ENCODE measurements around the gene PRCP.
"Not testable (repeated sequence)": the region's sequence is repeated elsewhere in the genome, so short reads cannot be mapped to it uniquely, and the experiment has no call there.

The PRCP gene

DNA sequence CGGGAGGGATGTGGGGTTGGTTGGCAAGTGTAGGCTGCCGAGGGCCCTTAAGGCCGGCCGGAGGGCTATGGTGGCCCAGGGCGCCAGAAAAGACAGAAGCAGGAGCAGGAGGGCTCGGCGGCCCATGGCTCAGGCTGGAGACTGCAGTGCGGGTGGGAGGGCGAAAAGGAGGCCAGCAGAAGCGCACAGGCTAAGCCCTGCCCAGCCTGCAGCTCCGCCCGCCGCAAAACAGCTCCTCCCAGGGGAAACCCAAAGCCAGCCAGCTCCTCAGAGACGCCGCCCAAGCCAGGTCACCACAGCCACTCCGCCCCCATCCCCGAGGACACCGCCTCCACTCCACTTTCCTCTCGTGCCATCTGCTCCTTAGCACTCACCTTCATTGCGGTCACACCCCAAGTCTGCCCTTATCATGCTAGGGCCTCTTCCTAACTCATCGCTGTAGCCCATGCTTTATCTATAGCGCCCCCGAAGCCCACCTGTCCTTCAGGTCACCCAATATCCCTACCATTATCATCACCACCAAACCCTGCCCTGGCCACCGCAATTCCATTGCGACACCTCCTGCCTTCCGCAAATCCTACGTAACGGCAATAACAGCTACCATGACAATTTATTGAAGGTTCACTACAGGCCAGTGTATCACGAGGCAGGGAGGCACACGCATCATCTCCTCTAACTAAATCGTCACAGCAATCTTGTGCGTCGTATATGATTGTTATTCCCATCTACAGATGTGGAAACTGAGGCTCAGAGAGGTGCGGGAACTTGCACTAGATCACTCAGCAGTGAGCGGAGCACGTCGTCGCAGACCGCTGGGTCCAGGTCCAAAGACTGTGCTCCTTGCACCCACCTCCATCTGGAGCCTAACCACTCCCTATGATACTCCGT is at the start of gene PRCP:
Gene PRCP, minus strand, starts transcription at position 154 of the 888 bp plus-strand sequence. Its CDS starts 28 bp downstream, at position 126.
- Histone ChIP-seq H3K4me3 (ENCODE audit: low read depth, low read length) (peak within 1 kb of the TSS; percentile 72), H3K9ac (ENCODE audit: low read length) (peak within 1 kb of the TSS; percentile 85), H3K4me1 (ENCODE audit: control insufficient read depth, insufficient read depth, low read length) (peaks cover 7% of the 10 kb centered on the region; the same call in 1 of the 2 replicates), H3K27me3 (ENCODE audit: control insufficient read depth, insufficient read depth, low read length) (no peaks in the 10 kb centered on the region), H3K9me3 (ENCODE audit: control insufficient read depth, insufficient read depth, low read depth, low read length) (no peaks in the 10 kb centered on the region), H3K27ac (ENCODE audit: low read depth, low read length) (peak within 1 kb of the TSS; percentile 32; the same call in 1 of the 2 replicates), H3K36me3 (ENCODE audit: control insufficient read depth, insufficient read depth, low read length) (no peaks in the 10 kb centered on the region)

DNA sequence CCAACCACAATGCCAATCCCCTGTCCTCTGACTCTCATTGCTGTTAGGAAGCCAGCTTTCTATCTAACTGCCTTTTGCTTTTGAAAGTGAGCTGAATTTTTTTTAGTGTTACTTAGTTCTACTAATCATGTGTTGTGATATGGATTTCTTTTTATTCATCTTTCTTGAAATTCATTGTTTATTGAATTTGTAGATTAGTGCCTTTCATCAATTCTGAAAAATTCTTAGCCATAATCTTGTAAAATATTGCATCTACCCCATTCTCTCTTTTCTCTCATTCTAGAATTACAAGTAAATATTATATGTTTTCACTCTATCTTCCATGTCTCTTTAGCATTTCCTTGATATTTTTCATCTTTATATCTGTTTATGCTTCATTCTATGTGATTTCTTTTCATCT is 49.1 kb upstream of the PRCP start:
- no peaks in the 10 kb centered on the region for H3K9me3 ChIP-seq (ENCODE audit: control insufficient read depth, insufficient read depth, low read depth, low read length)
- no peaks in the 10 kb centered on the region for H3K36me3 ChIP-seq (ENCODE audit: control insufficient read depth, insufficient read depth, low read length)
- H3K4me3 ChIP-seq (ENCODE audit: low read depth, low read length), result no peak overlapping the region
- no peak overlapping the region for H3K9ac ChIP-seq (ENCODE audit: low read length)
- 0 out of 2 replicates have a peak, but pooled peaks cover under 1% of the 10 kb centered on the region for H3K4me1 ChIP-seq (ENCODE audit: control insufficient read depth, insufficient read depth, low read length)
- H3K27ac ChIP-seq (ENCODE audit: low read depth, low read length), result no peak overlapping the region
- H3K27me3 ChIP-seq (ENCODE audit: control insufficient read depth, insufficient read depth, low read length), result no peaks in the 10 kb centered on the region

DNA sequence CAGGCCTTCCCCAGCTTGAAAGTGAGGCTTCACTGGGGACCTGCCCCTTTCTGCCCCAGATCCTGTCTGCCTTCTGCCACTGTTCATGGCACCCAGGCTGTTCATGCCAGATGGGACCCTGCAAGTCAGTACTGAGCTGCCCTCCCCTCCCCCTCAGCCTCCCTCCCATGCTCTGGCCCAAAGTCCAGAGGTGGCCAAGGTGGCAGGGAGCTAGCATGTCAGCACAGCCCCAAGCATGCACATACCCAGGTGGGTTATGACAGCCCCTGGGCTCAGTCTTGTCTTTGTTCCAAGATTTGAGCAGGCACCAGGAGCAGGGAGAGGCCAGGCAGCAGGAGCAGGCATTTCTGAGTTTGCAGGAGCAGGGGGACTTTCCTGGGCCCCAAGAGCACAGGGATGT is 45.5 kb upstream of the PRCP start:
- Histone ChIP-seq H3K4me3 (ENCODE audit: low read depth, low read length) (no peak overlapping the region), H3K9me3 (ENCODE audit: control insufficient read depth, insufficient read depth, low read depth, low read length) (0 out of 2 replicates have a peak, but pooled peaks cover 3% of the 10 kb centered on the region), H3K9ac (ENCODE audit: low read length) (no peak overlapping the region), H3K27me3 (ENCODE audit: control insufficient read depth, insufficient read depth, low read length) (no peaks in the 10 kb centered on the region), H3K36me3 (ENCODE audit: control insufficient read depth, insufficient read depth, low read length) (no peaks in the 10 kb centered on the region), H3K27ac (ENCODE audit: low read depth, low read length) (no peak overlapping the region), H3K4me1 (ENCODE audit: control insufficient read depth, insufficient read depth, low read length) (peaks cover 4% of the 10 kb centered on the region; the same call in 1 of the 2 replicates)

DNA sequence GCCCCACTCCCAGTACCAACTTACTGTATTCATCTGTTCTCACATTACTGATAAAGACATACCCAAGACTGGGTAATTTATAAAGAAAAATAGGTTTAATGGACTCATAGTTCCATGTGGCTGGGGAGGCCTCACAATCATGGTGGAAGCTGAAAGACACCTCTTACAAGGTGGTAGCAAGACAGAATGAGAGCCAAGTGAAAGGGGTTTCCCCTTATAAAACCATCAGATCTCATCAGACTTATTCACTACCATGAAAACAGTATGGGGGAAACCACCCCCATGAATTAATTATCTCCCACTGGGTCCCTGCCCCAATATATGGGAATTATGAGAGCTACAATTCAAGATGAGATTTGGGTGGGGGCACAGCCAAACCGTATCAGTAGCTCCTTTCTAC is 44.8 kb upstream of the PRCP start:
- not testable (repeated sequence) for H3K9ac ChIP-seq (ENCODE audit: low read length); H3K27ac ChIP-seq (ENCODE audit: low read depth, low read length); H3K4me1 ChIP-seq (ENCODE audit: control insufficient read depth, insufficient read depth, low read length); H3K36me3 ChIP-seq (ENCODE audit: control insufficient read depth, insufficient read depth, low read length); H3K4me3 ChIP-seq (ENCODE audit: low read depth, low read length); H3K27me3 ChIP-seq (ENCODE audit: control insufficient read depth, insufficient read depth, low read length); H3K9me3 ChIP-seq (ENCODE audit: control insufficient read depth, insufficient read depth, low read depth, low read length)

DNA sequence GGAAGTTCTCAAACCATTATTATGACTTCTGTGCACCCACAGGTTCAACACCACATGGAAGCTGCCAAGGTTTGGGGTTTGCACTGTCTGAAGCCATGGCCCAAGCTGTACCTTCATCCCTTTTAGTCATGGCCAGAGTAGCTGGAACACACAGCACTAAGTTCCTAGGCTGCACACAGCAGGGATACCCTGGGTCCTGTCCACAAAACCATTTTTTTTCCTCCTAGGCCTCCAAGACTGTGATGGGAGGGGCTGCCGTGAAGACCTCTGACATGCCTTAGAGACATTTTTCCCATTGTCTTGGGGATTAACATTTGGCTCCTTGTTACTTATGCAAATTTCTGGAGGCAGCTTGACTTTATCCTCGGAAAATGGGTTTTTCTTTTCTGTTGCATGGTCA is 44.0 kb upstream of the PRCP start:
- H3K4me3 ChIP-seq (ENCODE audit: low read depth, low read length), result no peak overlapping the region
- no peak overlapping the region for H3K27ac ChIP-seq (ENCODE audit: low read depth, low read length)
- peaks cover 4% of the 10 kb centered on the region; the same call in 1 of the 2 replicates for H3K4me1 ChIP-seq (ENCODE audit: control insufficient read depth, insufficient read depth, low read length)
- H3K9me3 ChIP-seq (ENCODE audit: control insufficient read depth, insufficient read depth, low read depth, low read length), result 0 out of 2 replicates have a peak, but pooled peaks cover 3% of the 10 kb centered on the region
- no peaks in the 10 kb centered on the region for H3K27me3 ChIP-seq (ENCODE audit: control insufficient read depth, insufficient read depth, low read length)
- no peaks in the 10 kb centered on the region for H3K36me3 ChIP-seq (ENCODE audit: control insufficient read depth, insufficient read depth, low read length)
- no peak overlapping the region for H3K9ac ChIP-seq (ENCODE audit: low read length)

DNA sequence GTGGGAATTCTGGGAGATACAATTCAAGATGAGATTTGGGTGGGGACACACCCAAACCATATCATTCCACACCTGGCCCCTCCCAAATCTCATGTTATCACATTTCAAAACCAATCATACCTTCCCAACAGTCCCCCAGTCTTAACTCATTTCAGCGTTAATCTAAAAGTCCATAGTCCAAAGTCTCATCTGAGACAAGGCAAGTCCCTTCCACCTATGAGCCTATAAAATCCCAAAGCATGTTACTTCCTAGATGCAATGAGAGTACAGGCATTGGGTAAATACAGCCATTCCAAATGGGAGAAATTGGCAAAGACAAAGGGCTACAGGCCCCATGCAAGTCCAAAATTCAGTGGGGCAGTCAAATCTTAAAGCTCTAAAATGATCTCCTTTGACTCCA is 43.2 kb upstream of the PRCP start:
- H3K27ac ChIP-seq (ENCODE audit: low read depth, low read length); H3K36me3 ChIP-seq (ENCODE audit: control insufficient read depth, insufficient read depth, low read length): not testable (repeated sequence)

DNA sequence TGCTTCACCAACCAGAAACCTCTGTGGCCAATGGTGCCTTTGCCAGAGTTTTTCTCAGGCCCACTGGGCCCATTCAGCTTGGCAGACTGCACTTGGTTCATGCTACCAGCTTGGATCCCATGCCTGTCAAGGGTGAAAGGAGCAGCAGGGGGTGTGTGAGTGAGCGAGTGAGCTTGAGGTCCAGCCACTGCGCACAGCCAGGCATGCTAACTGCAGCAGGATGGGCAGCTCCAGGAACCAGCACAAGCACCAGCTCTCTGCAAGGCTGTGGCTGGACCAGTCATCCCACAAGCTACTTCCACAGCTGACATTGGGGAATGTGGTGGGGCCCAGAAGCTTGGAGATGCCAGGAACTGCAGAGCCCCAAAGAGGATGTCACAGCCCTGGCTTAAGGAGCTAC is 42.1 kb upstream of the PRCP start:
- H3K4me3 ChIP-seq (ENCODE audit: low read depth, low read length), result no peak overlapping the region
- peaks cover 4% of the 10 kb centered on the region; the same call in 1 of the 2 replicates for H3K4me1 ChIP-seq (ENCODE audit: control insufficient read depth, insufficient read depth, low read length)
- H3K36me3 ChIP-seq (ENCODE audit: control insufficient read depth, insufficient read depth, low read length), result no peaks in the 10 kb centered on the region
- H3K27me3 ChIP-seq (ENCODE audit: control insufficient read depth, insufficient read depth, low read length), result no peaks in the 10 kb centered on the region
- no peak overlapping the region for H3K9ac ChIP-seq (ENCODE audit: low read length)
- no peak overlapping the region for H3K27ac ChIP-seq (ENCODE audit: low read depth, low read length)
- 0 out of 2 replicates have a peak, but pooled peaks cover 3% of the 10 kb centered on the region for H3K9me3 ChIP-seq (ENCODE audit: control insufficient read depth, insufficient read depth, low read depth, low read length)

More for the DNA sequence above, 43.2 kb upstream of the PRCP start:
- H3K9ac ChIP-seq (ENCODE audit: low read length); H3K4me1 ChIP-seq (ENCODE audit: control insufficient read depth, insufficient read depth, low read length); H3K4me3 ChIP-seq (ENCODE audit: low read depth, low read length); H3K27me3 ChIP-seq (ENCODE audit: control insufficient read depth, insufficient read depth, low read length); H3K9me3 ChIP-seq (ENCODE audit: control insufficient read depth, insufficient read depth, low read depth, low read length): not testable (repeated sequence)

DNA sequence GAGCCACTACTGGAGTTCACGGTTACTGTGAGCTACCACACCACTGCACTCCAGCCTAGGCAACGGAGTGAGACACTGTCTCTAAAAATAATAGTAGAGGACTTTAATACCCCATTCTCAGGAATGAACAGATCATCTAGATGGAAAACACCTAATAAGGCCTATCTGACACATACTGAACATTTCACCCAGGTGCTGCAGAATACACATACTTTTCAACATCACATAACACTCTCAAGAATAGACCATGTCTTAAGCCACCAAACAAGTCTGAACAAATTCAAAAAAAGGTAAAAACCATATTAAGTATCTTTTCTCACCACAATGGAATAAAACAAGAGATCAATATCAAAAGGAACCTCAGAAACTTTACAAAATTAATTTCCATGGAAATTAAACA is 39.2 kb upstream of the PRCP start:
- Histone ChIP-seq H3K9ac (ENCODE audit: low read length) (no peak overlapping the region), H3K27ac (ENCODE audit: low read depth, low read length) (no peak overlapping the region), H3K4me1 (ENCODE audit: control insufficient read depth, insufficient read depth, low read length) (peaks cover 4% of the 10 kb centered on the region; the same call in 1 of the 2 replicates), H3K9me3 (ENCODE audit: control insufficient read depth, insufficient read depth, low read depth, low read length) (0 out of 2 replicates have a peak, but pooled peaks cover 3% of the 10 kb centered on the region), H3K4me3 (ENCODE audit: low read depth, low read length) (no peak overlapping the region), H3K36me3 (ENCODE audit: control insufficient read depth, insufficient read depth, low read length) (peaks cover 9% of the 10 kb centered on the region), H3K27me3 (ENCODE audit: control insufficient read depth, insufficient read depth, low read length) (no peaks in the 10 kb centered on the region)

DNA sequence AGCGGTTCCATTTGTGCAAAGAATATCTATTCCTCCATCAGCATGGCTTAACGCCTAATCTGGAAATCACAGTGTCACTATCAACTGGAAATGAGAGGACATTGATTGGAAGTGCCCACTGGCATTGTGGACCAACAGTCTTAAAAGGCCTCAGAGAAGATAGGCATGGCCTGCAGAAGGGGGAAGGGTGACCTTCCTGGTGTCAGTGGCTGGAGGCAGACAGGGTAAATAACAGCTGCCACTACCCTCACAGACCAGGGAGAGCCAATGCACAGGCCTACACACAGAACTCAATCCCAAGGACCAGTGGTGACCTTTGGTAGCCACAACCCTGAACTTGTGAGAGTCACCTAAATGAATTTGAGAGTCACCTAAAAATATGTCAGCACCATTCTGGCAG is 37.3 kb upstream of the PRCP start:
- peaks cover 27% of the 10 kb centered on the region for H3K36me3 ChIP-seq (ENCODE audit: control insufficient read depth, insufficient read depth, low read length)
- no peaks in the 10 kb centered on the region for H3K9me3 ChIP-seq (ENCODE audit: control insufficient read depth, insufficient read depth, low read depth, low read length)
- no peak overlapping the region for H3K27ac ChIP-seq (ENCODE audit: low read depth, low read length)
- no peaks in the 10 kb centered on the region for H3K27me3 ChIP-seq (ENCODE audit: control insufficient read depth, insufficient read depth, low read length)
- H3K4me1 ChIP-seq (ENCODE audit: control insufficient read depth, insufficient read depth, low read length), result no peaks in the 10 kb centered on the region
- H3K4me3 ChIP-seq (ENCODE audit: low read depth, low read length), result no peak overlapping the region
- H3K9ac ChIP-seq (ENCODE audit: low read length), result no peak overlapping the region

DNA sequence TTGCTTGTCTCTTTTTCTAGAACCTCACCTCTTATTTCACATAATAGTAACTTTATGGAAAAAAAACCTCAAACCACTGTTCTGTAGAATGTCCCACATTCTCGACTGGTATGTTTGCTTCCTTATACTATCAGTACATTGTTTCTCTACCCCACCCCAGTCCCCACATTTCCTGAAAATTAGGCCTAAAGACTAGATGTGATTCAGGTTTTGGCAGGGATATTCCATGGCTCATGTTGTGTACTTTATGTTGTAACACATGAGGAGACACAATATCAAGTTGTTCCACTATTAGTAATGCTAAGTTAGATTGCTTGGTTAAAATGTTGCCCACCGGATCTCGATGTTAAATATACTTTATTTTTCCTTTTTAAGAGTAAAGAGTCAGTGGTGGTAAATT is 36.0 kb upstream of the PRCP start:
- Histone ChIP-seq H3K9me3 (ENCODE audit: control insufficient read depth, insufficient read depth, low read depth, low read length) (no peaks in the 10 kb centered on the region), H3K9ac (ENCODE audit: low read length) (no peak overlapping the region), H3K27me3 (ENCODE audit: control insufficient read depth, insufficient read depth, low read length) (no peaks in the 10 kb centered on the region), H3K27ac (ENCODE audit: low read depth, low read length) (no peak overlapping the region), H3K36me3 (ENCODE audit: control insufficient read depth, insufficient read depth, low read length) (peaks cover 39% of the 10 kb centered on the region), H3K4me1 (ENCODE audit: control insufficient read depth, insufficient read depth, low read length) (no peaks in the 10 kb centered on the region), H3K4me3 (ENCODE audit: low read depth, low read length) (no peak overlapping the region)

DNA sequence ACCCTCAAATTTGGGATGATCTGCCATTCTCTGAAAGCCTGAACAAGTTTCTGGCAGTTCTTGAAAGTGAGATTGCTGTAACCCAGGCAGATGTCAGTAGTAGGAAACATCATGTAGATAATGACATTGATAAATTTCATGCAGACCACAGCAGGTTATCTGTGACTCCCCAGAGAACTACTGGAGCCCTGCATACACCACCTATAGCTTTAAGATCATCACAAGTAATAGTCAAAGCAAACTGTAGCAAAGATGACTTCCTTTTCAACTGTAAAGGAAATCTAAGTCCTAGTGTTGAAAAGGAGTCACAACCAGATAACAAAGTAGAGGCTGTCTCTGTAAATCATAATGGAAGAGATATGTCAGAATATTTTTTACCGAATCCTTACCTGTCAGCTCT is 32.3 kb upstream of the PRCP start:
- H3K27me3 ChIP-seq (ENCODE audit: control insufficient read depth, insufficient read depth, low read length), result no peaks in the 10 kb centered on the region
- H3K36me3 ChIP-seq (ENCODE audit: control insufficient read depth, insufficient read depth, low read length), result peaks cover 49% of the 10 kb centered on the region
- no peaks in the 10 kb centered on the region for H3K9me3 ChIP-seq (ENCODE audit: control insufficient read depth, insufficient read depth, low read depth, low read length)
- H3K9ac ChIP-seq (ENCODE audit: low read length), result no peak overlapping the region
- no peak overlapping the region for H3K4me3 ChIP-seq (ENCODE audit: low read depth, low read length)
- no peaks in the 10 kb centered on the region for H3K4me1 ChIP-seq (ENCODE audit: control insufficient read depth, insufficient read depth, low read length)
- no peak overlapping the region for H3K27ac ChIP-seq (ENCODE audit: low read depth, low read length)

All from HUES6 (cell line).